Natural killer cell treated with Interleukin-12 subunit alpha and Interleukin-12 subunit beta and Interleukin-15 and Interleukin-18, amount 100 ng/mL, for 72 hours (primary cell): ENCODE results near the gene CLDND2. TPM values are rescaled to one million over a fixed set of nuclear protein-coding genes. Genes with fewer than 3 reads are reported as not detected.

Experiments used
- total RNA-seq, 2 donors: library from RNA; stranded (reverse); gene quantifications; one replicate each; pipeline ENCODE4 v1.2.3, GENCODE V29; 2022

CLDND2 gene
- total RNA-seq, 2 donors from 2014 or later: 49.6 to 74.3 TPM

Other genes with a start within 250 kb of the CLDND2 start
- gene SIGLEC9, start 244.1 kb downstream of the CLDND2 start, total RNA-seq: 1 to 10 TPM in 1 of 2 donors, under 1 TPM in 1; 0.69 to 1.1 TPM
- 1 to 10 TPM; 7.9 to 8.7 TPM for gene SIGLEC7, start 226.7 kb downstream of the CLDND2 start, total RNA-seq
- 1 to 10 TPM in 1 of 2 donors, under 1 TPM in 1; 0.89 to 1.4 TPM for gene CD33, start 143.9 kb downstream of the CLDND2 start, total RNA-seq
- not detected for gene SIGLECL1, start 117.9 kb downstream of the CLDND2 start, total RNA-seq
- gene IGLON5, start 57.4 kb downstream of the CLDND2 start, total RNA-seq: under 1 TPM in 1 of 2 donors, not detected in 1; 0.59 TPM
- gene VSIG10L, start 26.9 kb downstream of the CLDND2 start, total RNA-seq: 1 to 10 TPM; 1.0 to 2.0 TPM
- 10 to 100 TPM; 41.1 to 83.8 TPM for gene ETFB, start 2.6 kb downstream of the CLDND2 start, total RNA-seq
- gene NKG7, start 3.7 kb upstream of the CLDND2 start, total RNA-seq: 1,000 to 10,000 TPM; 1,196 to 2,045 TPM
- 10 to 100 TPM in 1 of 2 donors, 1 to 10 TPM in 1; 2.1 to 12.6 TPM for gene LIM2, start 19.0 kb upstream of the CLDND2 start, total RNA-seq
- under 1 TPM; 0.78 to 0.98 TPM for gene C19orf84, start 21.6 kb upstream of the CLDND2 start, total RNA-seq
- 1 to 10 TPM in 1 of 2 donors, under 1 TPM in 1; 0.28 to 1.5 TPM for gene SIGLEC10, start 48.6 kb upstream of the CLDND2 start, total RNA-seq
- not detected for gene SIGLEC8, start 89.5 kb upstream of the CLDND2 start, total RNA-seq
- not detected for gene CEACAM18, start 109.5 kb upstream of the CLDND2 start, total RNA-seq
- under 1 TPM in 1 of 2 donors, not detected in 1; 0.70 TPM for gene SIGLEC12, start 132.8 kb upstream of the CLDND2 start, total RNA-seq
- 1 to 10 TPM in 1 of 2 donors, not detected in 1; 1.0 TPM for gene SIGLEC6, start 162.7 kb upstream of the CLDND2 start, total RNA-seq
- 10 to 100 TPM in 1 of 2 donors, 1 to 10 TPM in 1; 9.9 to 13.2 TPM for gene ZNF175, start 202.3 kb upstream of the CLDND2 start, total RNA-seq